GM19099 (cell line): ENCODE data around the gene ENG.

Experiments used
- POLR2A ChIP-seq: IDR thresholded peaks from 3 replicates; pipeline ENCODE4 v1.6.1; 2011; ENCODE audit warnings: low read depth; ENCODE audit not compliant: insufficient read length; ENCODE audit errors: extremely low read depth

The ENG gene

GRCh38 chr9:127856729-127857116 lies 2.3 kb upstream of the ENG start:
- no peak for TF ChIP-seq POLR2A

- no peak for TF ChIP-seq POLR2A
These were observed 1.8 kb upstream of the ENG start for GRCh38 chr9:127856094-127856728.

GRCh38 chr9:127855522-127855921 lies 1.1 kb upstream of the ENG start:
- TF ChIP-seq POLR2A: no peak

- no peak for TF ChIP-seq POLR2A
These were observed 502 bp upstream of the ENG start for GRCh38 chr9:127854960-127855359.

GRCh38 chr9:127853312-127854183 lies 910 bp downstream of the ENG start:
- no peak for TF ChIP-seq POLR2A

- no peak for TF ChIP-seq POLR2A
These were observed 1.6 kb downstream of the ENG start for GRCh38 chr9:127852829-127853228.

GRCh38 chr9:127850286-127850830 lies 4.1 kb downstream of the ENG start:
- TF ChIP-seq POLR2A: no peak

GRCh38 chr9:127848756-127849504 lies 5.5 kb downstream of the ENG start:
- TF ChIP-seq POLR2A: no peak

- TF ChIP-seq POLR2A: no peak
These were observed 6.4 kb downstream of the ENG start for GRCh38 chr9:127847833-127848755.

- TF ChIP-seq POLR2A: no peak
These were observed 7.3 kb downstream of the ENG start for GRCh38 chr9:127847178-127847510.

GRCh38 chr9:127846443-127847177 lies 7.8 kb downstream of the ENG start:
- TF ChIP-seq POLR2A: no peak

- no peak for TF ChIP-seq POLR2A
These were observed 9.6 kb downstream of the ENG start for GRCh38 chr9:127844821-127845359.

- no peak for TF ChIP-seq POLR2A
These were observed 13.2 kb downstream of the ENG start for GRCh38 chr9:127841087-127841835.
